VCaP (cell line): ENCODE results near the gene SLC29A3.

Experiments used
- H3K27ac ChIP-seq: fragments of 450-650 bp; 2 replicates; pipeline ENCODE4 v1.5.1; 2017
- TF ChIP-seq, protein P1 (sequence below): fragments of 450-650 bp; conservative IDR thresholded peaks from 2 replicates; pipeline ENCODE4 v1.5.1; 2017; ENCODE audit warnings: mild to moderate bottlenecking, moderate library complexity

Gene SLC29A3

DNA sequence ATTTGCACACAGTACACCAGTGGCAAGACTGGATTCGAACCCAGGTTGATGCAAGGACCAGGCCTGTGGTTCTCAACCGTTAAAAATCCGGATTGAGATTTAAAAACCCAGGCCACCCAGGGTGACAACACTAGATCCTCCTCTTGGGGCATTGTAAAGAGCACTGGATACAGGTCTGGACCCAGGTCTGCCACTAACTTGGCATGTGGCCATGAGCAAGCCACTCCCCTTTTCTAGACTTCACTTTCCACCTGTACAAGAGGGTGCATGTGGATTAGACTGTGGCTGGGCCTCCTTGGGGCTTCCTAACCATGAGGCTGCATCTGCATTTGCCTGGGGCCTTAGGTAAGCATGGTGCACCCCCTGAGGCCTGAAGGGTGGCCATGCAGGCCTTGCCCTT is 21.7 kb upstream of the SLC29A3 start:
- H3K27ac ChIP-seq, result no peak overlapping the region
- TF ChIP-seq, protein P1, sequence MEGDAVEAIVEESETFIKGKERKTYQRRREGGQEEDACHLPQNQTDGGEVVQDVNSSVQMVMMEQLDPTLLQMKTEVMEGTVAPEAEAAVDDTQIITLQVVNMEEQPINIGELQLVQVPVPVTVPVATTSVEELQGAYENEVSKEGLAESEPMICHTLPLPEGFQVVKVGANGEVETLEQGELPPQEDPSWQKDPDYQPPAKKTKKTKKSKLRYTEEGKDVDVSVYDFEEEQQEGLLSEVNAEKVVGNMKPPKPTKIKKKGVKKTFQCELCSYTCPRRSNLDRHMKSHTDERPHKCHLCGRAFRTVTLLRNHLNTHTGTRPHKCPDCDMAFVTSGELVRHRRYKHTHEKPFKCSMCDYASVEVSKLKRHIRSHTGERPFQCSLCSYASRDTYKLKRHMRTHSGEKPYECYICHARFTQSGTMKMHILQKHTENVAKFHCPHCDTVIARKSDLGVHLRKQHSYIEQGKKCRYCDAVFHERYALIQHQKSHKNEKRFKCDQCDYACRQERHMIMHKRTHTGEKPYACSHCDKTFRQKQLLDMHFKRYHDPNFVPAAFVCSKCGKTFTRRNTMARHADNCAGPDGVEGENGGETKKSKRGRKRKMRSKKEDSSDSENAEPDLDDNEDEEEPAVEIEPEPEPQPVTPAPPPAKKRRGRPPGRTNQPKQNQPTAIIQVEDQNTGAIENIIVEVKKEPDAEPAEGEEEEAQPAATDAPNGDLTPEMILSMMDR, result no peak

DNA sequence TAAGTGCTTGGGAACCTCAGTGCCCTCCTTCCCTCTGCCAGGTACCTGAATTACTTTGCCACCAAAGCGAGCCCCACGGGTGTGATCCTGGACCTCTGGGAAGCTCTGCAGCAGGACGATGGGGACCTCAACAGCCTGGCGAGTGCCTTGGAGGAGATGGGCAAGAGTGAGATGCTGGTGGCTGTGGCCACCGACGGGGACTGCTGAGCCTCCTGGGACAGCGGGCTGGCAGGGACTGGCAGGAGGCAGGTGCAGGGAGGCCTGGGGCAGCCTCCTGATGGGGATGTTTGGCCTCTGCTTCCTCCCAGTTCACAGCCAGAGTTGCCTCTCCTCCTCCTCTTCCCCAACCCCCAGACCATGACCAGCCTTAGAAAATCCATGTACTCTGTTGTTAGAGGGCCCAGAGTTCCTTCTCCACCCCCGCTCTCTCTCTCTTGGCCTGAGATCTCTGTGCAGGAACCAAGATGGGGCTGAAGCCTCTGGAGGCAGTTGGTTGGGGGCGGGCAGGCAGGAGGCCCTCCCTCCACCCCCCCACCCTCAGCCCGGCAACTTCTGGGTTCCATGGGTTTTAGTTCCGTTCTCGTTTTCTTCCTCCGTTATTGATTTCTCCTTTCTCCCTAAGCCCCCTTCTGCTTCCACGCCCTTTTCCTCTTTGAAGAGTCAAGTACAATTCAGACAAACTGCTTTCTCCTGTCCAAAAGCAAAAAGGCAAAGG is 19.8 kb upstream of the SLC29A3 start:
- TF ChIP-seq, protein P1, result no peak

DNA sequence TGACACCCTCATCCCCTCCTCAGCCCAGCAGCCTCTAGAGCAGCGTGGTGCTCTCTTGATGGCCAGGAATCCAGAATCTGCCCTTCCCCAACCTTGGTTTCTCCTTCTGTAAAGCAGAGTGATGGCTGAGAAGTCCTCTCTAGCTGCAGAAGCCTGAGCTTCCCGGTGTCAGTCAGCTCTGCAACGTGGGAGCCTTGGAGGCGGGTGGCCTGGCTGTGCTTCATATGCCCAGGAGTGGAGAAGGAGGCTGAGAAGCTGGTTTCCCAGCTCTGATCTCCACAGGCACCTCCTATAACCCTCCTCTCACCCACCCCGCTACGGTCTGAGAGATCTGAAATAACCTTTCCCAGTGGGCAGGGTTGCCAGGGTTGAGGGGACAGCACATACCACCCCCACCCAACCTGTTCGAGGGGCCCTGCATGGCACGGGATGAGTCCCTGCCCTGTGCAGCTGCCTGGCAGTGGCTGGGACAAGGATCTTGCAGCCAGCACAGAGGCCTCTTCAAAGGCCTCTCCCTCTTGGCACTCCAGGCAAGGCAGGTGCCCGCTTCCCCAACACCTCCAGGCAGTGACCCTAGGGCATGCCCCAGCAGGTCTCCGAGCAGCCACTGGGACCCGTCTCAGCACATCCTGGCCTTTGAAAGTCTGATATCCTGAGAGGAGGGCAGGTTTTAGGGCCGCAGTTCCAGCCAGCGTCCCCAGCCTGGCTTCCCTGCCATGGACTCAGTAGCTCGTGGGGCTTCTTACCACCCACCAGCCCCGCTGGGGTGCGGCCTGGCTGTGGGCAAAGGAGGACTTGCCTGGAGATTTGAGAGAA is 18.3 kb upstream of the SLC29A3 start:
- TF ChIP-seq, protein P1, result no peak
- no peak overlapping the region for H3K27ac ChIP-seq

More for the DNA sequence above, 19.8 kb upstream of the SLC29A3 start:
- H3K27ac ChIP-seq, result no peak overlapping the region

DNA sequence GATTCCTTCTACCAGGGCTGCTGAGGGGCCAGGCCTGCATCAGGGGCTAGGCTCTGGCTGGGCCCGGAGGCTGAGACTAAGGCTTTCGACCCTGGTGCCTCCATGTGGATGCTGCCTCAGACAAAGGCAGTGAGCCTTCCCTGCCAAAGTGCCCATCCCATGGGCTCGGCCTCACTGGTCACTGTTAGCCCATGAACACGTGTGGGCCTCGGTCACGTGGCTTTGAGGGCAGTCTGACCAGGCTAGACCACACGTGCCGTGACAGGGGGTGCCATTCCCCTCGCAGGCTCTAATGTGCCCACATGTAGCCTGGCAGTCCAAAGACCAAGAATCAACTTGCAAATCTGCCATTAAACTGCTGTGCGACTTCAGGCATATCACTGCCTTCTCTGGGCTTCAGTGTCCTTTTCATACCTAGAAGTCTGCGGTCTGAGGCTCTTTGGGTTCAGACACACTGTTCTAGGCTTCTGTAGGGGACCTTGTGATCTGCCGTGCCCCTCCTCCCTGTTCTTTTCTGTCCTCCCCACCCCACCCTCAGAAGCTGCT is 17.6 kb upstream of the SLC29A3 start:
- no peak overlapping the region for H3K27ac ChIP-seq
- TF ChIP-seq, protein P1, result no peak

DNA sequence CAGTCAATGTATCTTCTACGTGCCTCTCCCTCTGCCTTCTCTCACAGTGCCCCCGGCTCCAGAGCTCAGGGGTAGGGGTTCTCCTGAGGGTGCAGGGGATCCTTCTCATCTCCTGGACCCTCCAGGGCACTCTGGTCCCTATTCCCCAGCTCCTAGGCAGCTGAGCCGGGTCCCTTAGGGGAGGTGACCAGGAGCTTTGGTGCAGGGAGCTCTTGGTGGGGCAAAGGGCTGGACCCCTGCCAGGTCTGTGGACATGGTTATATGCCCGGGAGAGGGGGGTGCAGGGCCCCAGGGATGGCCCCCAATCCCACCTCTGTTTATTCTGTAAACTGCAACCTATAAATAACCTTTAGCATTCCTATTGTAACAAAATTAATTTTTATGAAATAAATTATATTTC is 16.6 kb upstream of the SLC29A3 start:
- TF ChIP-seq, protein P1, result no peak
- H3K27ac ChIP-seq, result no peak overlapping the region

DNA sequence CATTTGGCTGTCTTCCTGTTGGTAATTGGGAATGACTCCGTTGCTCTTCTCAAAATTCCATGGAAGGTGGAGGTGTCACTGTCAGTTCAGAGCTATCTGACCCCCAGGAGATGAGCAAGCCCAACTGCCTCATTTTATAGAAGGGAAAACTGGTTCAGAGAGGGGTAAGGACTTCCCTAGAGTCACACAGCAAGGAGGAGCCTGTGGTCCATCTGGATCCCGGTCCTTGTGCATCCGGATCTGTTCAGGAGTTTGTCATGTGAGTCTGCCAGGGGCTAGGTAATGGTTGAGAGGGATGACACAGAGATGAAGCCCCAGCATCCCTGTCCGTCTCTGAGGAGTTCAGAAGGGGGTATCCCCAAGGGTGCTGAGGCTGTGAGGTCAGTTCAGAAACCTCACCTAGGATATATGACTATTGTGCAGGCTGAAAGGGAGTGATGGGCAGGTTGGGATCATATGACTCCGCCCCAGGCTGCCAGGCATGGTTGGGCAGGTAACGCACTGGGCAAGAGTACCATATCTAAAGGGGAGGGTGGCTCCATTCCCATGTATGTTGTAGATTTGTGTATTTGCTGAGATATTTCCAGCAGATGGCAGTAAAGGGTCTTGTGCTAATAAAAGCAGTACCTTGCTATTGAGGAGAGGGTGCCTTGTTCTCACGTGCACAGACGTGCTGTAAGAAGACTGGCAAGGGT is 16.0 kb upstream of the SLC29A3 start:
- TF ChIP-seq, protein P1, result peak; percentile 76
- H3K27ac ChIP-seq, result no peak overlapping the region

DNA sequence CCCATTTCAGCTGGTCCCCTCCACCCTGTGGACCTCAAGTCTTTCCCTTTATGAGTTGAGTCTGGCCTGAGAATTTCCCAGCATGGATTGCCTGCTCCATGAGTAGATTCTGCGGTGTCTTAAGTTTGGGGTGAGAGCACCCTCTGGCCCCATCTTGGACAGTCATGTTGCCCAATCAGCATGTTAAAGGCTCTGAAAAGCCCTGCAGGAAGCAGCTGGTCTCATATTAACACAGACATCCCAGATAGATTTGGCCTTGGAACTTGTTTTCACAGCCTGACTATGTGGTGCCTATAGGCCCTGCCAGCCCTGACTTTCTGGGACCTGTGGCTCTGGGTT is 15.5 kb upstream of the SLC29A3 start:
- TF ChIP-seq, protein P1, result peak; percentile 26

More for the DNA sequence above, 15.5 kb upstream of the SLC29A3 start:
- H3K27ac ChIP-seq, result no peak overlapping the region
